Sigmoid colon (tissue), 4 donors: ENCODE results near the gene SOWAHA.

Source experiments
- EP300 ChIP-seq, 4 donors: sonication (generic); formaldehyde crosslinking; IDR thresholded peaks; one replicate each; pipeline ENCODE4 v1.6.1; 2017; ENCODE audit warnings: antibody characterized with exemption in 4 of 4
- POLR2A ChIP-seq, 2 donors: fragments of 450-650 bp; IDR thresholded peaks; one replicate each; pipeline ENCODE4 v1.6.1; 2016; ENCODE audit warnings: antibody characterized with exemption in 2 of 2, mild to moderate bottlenecking in 2 of 2, moderate library complexity in 2 of 2
- POLR2AphosphoS5 ChIP-seq, 4 donors: sonication (generic); formaldehyde crosslinking; IDR thresholded peaks; one replicate each; pipeline ENCODE4 v1.6.1; 2017; ENCODE audit warnings: antibody characterized with exemption in 4 of 4
- TF ChIP-seq, protein P1 (sequence below), 4 experiments: fragments of 450-650 bp in 3 of 4; fragments of 200-600 bp in 1 of 4; IDR thresholded peaks; one replicate each; pipeline ENCODE4 v1.5.1; 2016 to 2019; ENCODE audit warnings: antibody characterized with exemption in 4 of 4, mild to moderate bottlenecking in 3 of 4, moderate library complexity in 2 of 4

DNA sequence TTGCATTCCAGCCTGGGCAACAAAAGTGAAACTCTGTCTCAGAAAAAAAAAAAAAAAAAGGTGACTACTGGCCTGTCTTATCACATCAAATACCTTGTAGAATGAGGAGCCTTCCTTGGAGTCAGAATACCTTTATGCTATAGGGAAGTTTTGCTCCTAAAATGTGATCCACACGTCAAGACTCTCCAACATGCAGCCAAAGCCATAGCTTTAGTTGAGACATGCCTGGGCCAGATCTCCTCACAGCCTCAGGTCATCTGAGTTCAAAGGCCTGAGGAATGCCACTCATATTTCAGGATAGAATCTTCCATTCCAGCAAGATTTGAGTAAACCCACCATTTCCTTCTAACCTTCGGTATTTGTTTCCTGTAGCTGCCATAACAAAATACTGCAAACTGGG lies 13.7 kb upstream of the SOWAHA start:
- TF ChIP-seq POLR2A (IDR thresholded peaks at IDR 0.05) = no peak
- TF ChIP-seq, protein P1, sequence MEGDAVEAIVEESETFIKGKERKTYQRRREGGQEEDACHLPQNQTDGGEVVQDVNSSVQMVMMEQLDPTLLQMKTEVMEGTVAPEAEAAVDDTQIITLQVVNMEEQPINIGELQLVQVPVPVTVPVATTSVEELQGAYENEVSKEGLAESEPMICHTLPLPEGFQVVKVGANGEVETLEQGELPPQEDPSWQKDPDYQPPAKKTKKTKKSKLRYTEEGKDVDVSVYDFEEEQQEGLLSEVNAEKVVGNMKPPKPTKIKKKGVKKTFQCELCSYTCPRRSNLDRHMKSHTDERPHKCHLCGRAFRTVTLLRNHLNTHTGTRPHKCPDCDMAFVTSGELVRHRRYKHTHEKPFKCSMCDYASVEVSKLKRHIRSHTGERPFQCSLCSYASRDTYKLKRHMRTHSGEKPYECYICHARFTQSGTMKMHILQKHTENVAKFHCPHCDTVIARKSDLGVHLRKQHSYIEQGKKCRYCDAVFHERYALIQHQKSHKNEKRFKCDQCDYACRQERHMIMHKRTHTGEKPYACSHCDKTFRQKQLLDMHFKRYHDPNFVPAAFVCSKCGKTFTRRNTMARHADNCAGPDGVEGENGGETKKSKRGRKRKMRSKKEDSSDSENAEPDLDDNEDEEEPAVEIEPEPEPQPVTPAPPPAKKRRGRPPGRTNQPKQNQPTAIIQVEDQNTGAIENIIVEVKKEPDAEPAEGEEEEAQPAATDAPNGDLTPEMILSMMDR (IDR thresholded peaks at IDR 0.05) = no peak
- no peak for TF ChIP-seq POLR2AphosphoS5 (IDR thresholded peaks at IDR 0.05)
- no peak for TF ChIP-seq EP300 (IDR thresholded peaks at IDR 0.05)
